Epithelial cell of esophagus (primary cell): ENCODE data around the gene NELL2.
"Not testable (repeated sequence)": the region's sequence is repeated elsewhere in the genome, so short reads cannot be mapped to it uniquely, and the experiment has no call there.

Source experiments
- DNase-seq: peaks from one replicate; pipeline ENCODE4 v3.0.0; 2010; ENCODE audit warnings: low read depth
- H3K4me3 ChIP-seq: 2 replicates; pipeline ENCODE4 v1.5.1; 2011; ENCODE audit warnings: mild to moderate bottlenecking, low read length, control low read depth
- TF ChIP-seq, protein P1 (sequence below): IDR thresholded peaks from 2 replicates; pipeline ENCODE4 v1.5.1; 2011; ENCODE audit warnings: low read depth, mild to moderate bottlenecking, low read length, control low read depth, inconsistent platforms; ENCODE audit not compliant: insufficient read depth; ENCODE audit errors: missing control alignments

NELL2 gene

DNA sequence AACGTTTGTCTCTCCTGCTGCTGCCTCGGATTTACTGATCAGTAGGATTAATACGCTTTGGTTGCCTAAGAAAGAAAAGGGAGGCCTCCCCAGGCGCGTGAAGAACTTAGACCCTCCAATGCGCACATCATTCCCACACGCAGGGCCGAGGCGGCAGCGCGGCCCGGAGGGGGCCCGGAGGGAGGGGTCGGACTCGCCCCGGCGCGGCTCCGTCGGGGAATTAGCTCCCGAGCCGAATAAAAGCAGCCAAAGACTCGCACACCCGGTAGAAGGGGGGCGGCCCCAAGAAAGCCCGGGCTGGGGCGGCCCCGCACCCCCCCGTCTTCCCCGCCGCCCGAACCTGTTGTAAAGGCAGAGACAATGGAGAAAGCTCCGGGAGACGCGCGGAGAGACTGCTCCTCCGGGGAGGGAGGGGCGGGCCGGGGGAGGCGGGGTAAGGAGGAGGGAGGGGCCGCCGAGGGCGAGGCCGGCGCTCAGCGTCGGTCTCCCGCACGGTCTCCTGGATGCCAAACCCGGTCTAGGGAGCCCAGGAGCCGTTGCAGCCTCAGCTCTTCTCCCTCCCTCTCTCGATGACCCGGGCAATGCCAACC lies at the start of gene NELL2:
Gene NELL2, minus strand, starts transcription at position 362 of the 590 bp plus-strand sequence. CDS start 446 bp downstream, outside the sequence.
- H3K4me3 ChIP-seq, result peak within 1 kb of the TSS; percentile 31
- TF ChIP-seq, protein P1, sequence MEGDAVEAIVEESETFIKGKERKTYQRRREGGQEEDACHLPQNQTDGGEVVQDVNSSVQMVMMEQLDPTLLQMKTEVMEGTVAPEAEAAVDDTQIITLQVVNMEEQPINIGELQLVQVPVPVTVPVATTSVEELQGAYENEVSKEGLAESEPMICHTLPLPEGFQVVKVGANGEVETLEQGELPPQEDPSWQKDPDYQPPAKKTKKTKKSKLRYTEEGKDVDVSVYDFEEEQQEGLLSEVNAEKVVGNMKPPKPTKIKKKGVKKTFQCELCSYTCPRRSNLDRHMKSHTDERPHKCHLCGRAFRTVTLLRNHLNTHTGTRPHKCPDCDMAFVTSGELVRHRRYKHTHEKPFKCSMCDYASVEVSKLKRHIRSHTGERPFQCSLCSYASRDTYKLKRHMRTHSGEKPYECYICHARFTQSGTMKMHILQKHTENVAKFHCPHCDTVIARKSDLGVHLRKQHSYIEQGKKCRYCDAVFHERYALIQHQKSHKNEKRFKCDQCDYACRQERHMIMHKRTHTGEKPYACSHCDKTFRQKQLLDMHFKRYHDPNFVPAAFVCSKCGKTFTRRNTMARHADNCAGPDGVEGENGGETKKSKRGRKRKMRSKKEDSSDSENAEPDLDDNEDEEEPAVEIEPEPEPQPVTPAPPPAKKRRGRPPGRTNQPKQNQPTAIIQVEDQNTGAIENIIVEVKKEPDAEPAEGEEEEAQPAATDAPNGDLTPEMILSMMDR, result no peak
- DNase-seq, result peak; percentile 53

DNA sequence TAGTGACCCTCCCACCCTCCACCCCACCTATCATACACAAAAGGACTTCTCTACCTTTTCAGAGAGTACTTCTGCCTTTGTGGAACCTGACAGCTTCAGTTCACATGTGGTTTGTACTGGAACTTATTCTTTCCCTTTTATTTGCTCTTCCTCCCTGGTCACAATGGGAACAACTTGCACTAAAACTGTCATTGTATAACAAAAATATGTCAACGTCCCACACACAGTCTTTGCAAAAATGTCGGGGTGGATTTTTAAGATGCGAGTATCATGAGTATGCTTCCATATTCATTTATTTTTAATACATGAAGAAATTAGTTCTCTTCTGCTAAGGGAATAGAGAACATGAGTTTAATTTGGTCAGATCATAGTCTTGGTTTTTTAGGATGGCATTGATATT lies 45.6 kb upstream of the NELL2 start:
- TF ChIP-seq, protein P1, result no peak
- no peak overlapping the region for H3K4me3 ChIP-seq
- no peak for DNase-seq

DNA sequence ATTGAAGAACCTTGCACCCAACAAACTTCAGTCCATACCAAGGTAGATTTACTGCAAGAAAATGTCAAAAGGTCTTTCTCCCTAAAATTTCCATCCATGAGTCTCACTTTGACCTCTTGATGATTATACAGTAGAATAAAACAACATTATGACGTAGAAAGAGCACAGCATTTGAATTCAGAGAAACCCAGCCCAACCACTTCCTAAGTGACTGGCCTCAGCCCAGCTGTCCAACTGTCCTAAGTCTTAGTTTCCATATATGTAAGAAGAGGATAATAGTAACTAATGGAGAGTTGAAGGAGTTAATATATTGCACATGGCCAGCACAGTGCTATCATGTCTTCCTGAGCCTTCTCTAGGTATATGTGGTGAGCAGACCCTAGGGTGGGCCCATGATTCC lies 41.0 kb upstream of the NELL2 start:
- H3K4me3 ChIP-seq, result no peak overlapping the region
- no peak for DNase-seq
- TF ChIP-seq, protein P1, result no peak

DNA sequence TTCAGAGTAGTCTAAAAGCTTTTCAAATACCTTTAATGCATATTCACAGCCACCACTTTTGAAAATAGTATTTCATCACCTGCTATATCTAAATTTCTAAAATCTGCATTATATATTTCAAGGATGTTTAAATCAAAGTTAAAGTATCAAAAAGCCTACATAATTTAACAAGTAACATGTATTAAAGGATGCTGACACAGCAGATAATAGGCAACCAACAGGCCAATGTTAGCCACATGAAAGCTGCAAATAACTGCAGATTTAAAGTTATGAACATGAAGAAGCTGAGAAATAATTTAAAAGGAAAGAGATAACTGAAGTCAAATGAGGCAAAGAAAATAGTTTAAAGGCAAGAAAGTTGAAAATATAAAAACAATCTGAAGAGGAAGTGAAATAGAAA lies 39.8 kb upstream of the NELL2 start:
- DNase-seq, result no peak
- H3K4me3 ChIP-seq, result no peak overlapping the region
- TF ChIP-seq, protein P1, result no peak

DNA sequence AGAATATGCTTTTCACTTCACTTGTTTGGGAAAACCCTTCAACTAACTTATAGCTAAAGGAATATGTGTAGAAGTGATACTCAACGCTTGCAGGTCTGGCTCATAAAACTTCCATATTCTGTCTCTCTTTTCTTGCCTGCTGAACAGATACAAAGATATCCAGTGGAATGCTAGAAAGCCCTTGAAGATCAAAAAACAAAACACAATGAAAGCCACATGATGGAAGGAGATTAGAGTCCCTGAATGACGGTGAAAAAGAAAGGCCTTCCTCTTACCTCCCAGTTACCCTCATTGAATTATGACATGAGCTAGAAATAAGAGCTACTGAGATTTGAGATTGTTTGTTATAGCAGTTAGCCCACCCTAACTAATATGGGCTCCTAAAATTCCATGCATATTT lies 28.2 kb upstream of the NELL2 start:
- DNase-seq, result no peak
- TF ChIP-seq, protein P1, result no peak
- no peak overlapping the region for H3K4me3 ChIP-seq

DNA sequence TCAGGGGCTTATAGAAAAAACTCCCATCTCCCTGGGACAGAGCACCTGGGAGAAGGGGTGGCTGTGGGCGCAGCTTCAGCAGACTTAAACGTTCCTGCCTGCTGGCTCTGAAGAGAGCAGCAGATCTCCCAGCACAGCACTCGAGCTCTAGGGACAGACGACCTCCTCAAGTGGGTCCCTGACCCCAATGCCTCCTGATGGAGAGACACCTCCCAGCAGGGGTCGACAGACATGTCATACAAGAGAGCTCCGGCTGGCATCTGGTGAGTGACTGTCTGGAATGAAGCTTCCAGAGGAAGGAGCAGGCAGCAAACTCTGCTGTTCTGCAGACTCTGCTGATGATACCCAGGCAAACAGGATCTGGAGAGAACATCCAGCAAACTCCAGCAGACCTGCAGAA lies 22.0 kb upstream of the NELL2 start:
- DNase-seq, H3K4me3 ChIP-seq: not testable (repeated sequence)

DNA sequence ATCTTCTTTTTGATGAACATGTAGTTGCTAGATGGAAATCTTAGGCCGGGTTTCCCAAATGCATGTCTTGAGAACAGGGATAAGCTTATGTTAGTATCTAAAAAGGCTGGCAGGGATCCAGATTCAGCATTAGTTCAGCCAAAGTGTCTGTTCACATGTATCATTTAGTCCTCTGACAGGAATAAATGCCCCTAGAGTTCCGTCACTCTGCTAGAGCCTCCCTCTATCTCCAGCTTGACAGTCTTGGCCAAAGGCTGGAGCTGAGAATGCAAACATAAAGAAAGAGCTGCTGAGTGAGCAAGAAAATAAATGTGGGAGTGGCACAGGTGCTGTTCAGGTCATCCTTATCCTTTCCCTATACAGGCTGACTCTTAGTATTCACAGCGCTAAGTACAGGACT lies 13.8 kb upstream of the NELL2 start:
- H3K4me3 ChIP-seq, result no peak overlapping the region
- no peak for DNase-seq
- TF ChIP-seq, protein P1, result no peak
